ENCODE measurements around the gene NR3C1. TPM values are rescaled to one million over a fixed set of nuclear protein-coding genes. Genes with fewer than 3 reads are reported as not detected.

NR3C1 gene
- total RNA-seq, 4 donors from 2014 or later: 79.2 to 92.3 (median 89.3) TPM

DNA sequence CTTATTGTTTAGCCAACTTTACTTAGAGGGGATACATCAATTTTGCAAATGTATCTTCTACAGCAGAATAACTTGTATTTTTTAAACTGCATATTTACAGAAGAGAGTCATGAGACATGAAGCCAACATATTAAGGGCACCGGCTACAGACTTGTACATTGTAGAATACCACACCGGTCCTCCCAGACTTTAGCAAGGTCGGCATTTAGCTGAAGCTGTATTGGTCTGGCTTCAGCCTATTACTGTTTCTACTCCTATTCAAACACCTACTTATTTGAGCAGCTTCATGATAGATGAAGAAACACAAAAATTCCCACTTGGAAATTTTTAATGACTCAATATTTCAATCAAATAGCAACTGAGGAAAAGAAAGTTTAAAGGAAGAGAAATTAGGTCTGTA lies 33.0 kb downstream of the NR3C1 start:
- no peak overlapping the region for H3K4me3 ChIP-seq
- H3K36me3 ChIP-seq: no peaks in the 10 kb centered on the region
- no peak for TF ChIP-seq EP300 (IDR thresholded peaks at IDR 0.05)
- TF ChIP-seq POLR2A (IDR thresholded peaks at IDR 0.05; ENCODE audit: low read depth): no peak
- no peak for TF ChIP-seq POLR2AphosphoS5 (IDR thresholded peaks at IDR 0.05)
- TF ChIP-seq, protein P1, sequence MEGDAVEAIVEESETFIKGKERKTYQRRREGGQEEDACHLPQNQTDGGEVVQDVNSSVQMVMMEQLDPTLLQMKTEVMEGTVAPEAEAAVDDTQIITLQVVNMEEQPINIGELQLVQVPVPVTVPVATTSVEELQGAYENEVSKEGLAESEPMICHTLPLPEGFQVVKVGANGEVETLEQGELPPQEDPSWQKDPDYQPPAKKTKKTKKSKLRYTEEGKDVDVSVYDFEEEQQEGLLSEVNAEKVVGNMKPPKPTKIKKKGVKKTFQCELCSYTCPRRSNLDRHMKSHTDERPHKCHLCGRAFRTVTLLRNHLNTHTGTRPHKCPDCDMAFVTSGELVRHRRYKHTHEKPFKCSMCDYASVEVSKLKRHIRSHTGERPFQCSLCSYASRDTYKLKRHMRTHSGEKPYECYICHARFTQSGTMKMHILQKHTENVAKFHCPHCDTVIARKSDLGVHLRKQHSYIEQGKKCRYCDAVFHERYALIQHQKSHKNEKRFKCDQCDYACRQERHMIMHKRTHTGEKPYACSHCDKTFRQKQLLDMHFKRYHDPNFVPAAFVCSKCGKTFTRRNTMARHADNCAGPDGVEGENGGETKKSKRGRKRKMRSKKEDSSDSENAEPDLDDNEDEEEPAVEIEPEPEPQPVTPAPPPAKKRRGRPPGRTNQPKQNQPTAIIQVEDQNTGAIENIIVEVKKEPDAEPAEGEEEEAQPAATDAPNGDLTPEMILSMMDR (IDR thresholded peaks at IDR 0.05): no peak
- no peaks in the 10 kb centered on the region for H3K27me3 ChIP-seq
- peaks cover 22 to 73% (median 50%) of the 10 kb centered on the region in 4 donors for H3K4me1 ChIP-seq
- H3K27ac ChIP-seq (replicated peaks in 1 of 4): no peak overlapping the region
- 93% methylated on average over 3 of the region's 3 CpGs for WGBS
- intact Hi-C loops (cut with DNase I): no loop called here
- no peak for DNase-seq (ENCODE audit: extremely low spot score)
- H3K9me3 ChIP-seq: no peaks in the 10 kb centered on the region

DNA sequence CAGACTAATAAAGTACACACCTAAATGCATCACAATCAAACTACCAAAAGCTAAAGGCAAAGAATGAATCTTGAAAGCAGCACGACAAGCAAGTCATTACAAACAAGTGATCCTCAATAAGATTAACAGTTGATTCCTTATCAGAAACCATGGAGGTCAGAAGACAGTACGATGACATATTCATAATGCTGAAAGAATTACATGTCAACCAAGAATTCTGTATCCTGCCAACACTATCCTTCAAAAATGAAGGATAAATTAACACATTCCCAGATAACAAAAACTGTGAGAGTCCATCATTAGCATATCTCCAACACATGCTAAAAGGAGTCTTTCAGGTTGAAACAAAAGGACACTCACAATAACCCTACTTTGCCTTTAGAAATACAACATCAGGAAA lies 39.4 kb downstream of the NR3C1 start:
- DNase-seq (ENCODE audit: extremely low spot score): no peak
- no peaks in the 10 kb centered on the region for H3K27me3 ChIP-seq
- TF ChIP-seq EP300 (IDR thresholded peaks at IDR 0.05) (no peak), POLR2AphosphoS5 (IDR thresholded peaks at IDR 0.05) (no peak), POLR2A (IDR thresholded peaks at IDR 0.05; ENCODE audit: low read depth) (no peak)
- TF ChIP-seq, protein P1 (IDR thresholded peaks at IDR 0.05): no peak
- no peak overlapping the region for H3K27ac ChIP-seq (replicated peaks in 1 of 4)
- no peaks in the 10 kb centered on the region for H3K36me3 ChIP-seq
- no peak overlapping the region for H3K4me3 ChIP-seq
- intact Hi-C loops (cut with DNase I): no loop called here
- 93% methylated on average over 2 of the region's 2 CpGs for WGBS
- no peaks in the 10 kb centered on the region for H3K9me3 ChIP-seq
- H3K4me1 ChIP-seq: peaks cover 34 to 45% (median 41%) of the 10 kb centered on the region in 4 donors

DNA sequence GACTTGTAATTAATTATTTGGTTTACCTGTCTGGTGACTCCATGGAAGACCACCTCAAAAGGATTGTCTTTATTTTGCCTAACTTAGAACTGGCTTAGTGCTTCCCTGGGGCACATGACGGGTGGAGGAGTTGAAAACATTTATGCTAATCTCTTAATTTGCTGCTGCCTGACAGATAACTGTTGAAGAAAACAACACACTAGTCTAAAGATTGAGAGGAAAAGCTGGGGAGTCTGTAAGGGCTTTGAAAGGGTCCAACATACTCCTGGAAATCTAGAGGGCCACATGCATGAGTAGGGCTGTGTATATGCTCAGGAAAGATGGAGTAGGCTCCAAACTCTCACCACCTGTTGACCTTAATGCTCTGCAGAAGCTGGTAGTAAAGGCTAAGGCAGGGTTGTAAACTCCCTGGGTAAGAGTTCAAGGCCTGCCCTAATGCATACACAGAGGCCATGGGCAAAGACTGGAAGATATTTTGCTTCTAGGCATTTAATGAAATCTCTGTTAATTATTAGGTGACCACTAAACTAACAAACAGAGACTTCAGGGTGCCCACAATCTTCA lies 40.7 kb downstream of the NR3C1 start:
- Histone ChIP-seq H3K36me3 (no peaks in the 10 kb centered on the region), H3K27me3 (no peaks in the 10 kb centered on the region), H3K9me3 (no peaks in the 10 kb centered on the region), H3K27ac (replicated peaks in 1 of 4) (no peak overlapping the region), H3K4me1 (peaks cover 34 to 54% (median 48%) of the 10 kb centered on the region in 4 donors), H3K4me3 (no peak overlapping the region)
- 90% methylated on average over 1 of the region's 1 CpG for WGBS
- intact Hi-C loops (cut with DNase I): no loop called here
- no peak for DNase-seq (ENCODE audit: extremely low spot score)
- TF ChIP-seq EP300 (IDR thresholded peaks at IDR 0.05): no peak
- TF ChIP-seq POLR2A (IDR thresholded peaks at IDR 0.05; ENCODE audit: low read depth): no peak
- TF ChIP-seq POLR2AphosphoS5 (IDR thresholded peaks at IDR 0.05): no peak

GRCh38 chr5:143361438-143361837 lies 42.0 kb downstream of the NR3C1 start:
- no peak for DNase-seq (ENCODE audit: extremely low spot score)
- no peak overlapping the region for H3K27ac ChIP-seq (replicated peaks in 1 of 4)
- 84% methylated on average over 3 of the region's 3 CpGs for WGBS
- no peaks in the 10 kb centered on the region for H3K36me3 ChIP-seq
- H3K27me3 ChIP-seq: no peaks in the 10 kb centered on the region
- TF ChIP-seq, protein P1 (IDR thresholded peaks at IDR 0.05): no peak
- TF ChIP-seq EP300 (IDR thresholded peaks at IDR 0.05) (no peak), POLR2AphosphoS5 (IDR thresholded peaks at IDR 0.05) (no peak)
- intact Hi-C loops (cut with DNase I): no loop called here
- H3K4me1 ChIP-seq: peaks cover 37 to 63% (median 52%) of the 10 kb centered on the region in 4 donors
- H3K4me3 ChIP-seq: no peak overlapping the region
- no peaks in the 10 kb centered on the region for H3K9me3 ChIP-seq

GRCh38 chr5:143360755-143361154 lies 42.7 kb downstream of the NR3C1 start:
- H3K9me3 ChIP-seq: no peaks in the 10 kb centered on the region
- no peak for TF ChIP-seq POLR2A (IDR thresholded peaks at IDR 0.05; ENCODE audit: low read depth)
- no peak for TF ChIP-seq POLR2AphosphoS5 (IDR thresholded peaks at IDR 0.05)
- TF ChIP-seq, protein P1 (IDR thresholded peaks at IDR 0.05): no peak
- TF ChIP-seq EP300 (IDR thresholded peaks at IDR 0.05): no peak
- no peak overlapping the region for H3K27ac ChIP-seq (replicated peaks in 1 of 4)
- intact Hi-C loops (cut with DNase I): no loop called here
- DNase-seq (ENCODE audit: extremely low spot score): no peak
- H3K27me3 ChIP-seq: no peaks in the 10 kb centered on the region
- H3K36me3 ChIP-seq: no peaks in the 10 kb centered on the region
- no peak overlapping the region for H3K4me3 ChIP-seq
- H3K4me1 ChIP-seq: peaks cover 34 to 69% (median 56%) of the 10 kb centered on the region in 4 donors
